HG03565 (cell line): ENCODE data around the gene WSB1.

Experiments
- ATAC-seq: cut with Tn5 transposase; IDR thresholded peaks from one replicate; pipeline ENCODE4 v1.9.1; 2021; ENCODE audit warnings: mild to moderate bottlenecking, moderate library complexity; ENCODE audit not compliant: unreplicated experiment

Gene WSB1

GRCh38 chr17:27353461-27354050 is 59.6 kb downstream of the WSB1 start:
- peak; percentile 73 for ATAC-seq

GRCh38 chr17:27354051-27354490 is 60.2 kb downstream of the WSB1 start:
- ATAC-seq = no peak

GRCh38 chr17:27354491-27355081 is 60.7 kb downstream of the WSB1 start:
- no peak for ATAC-seq

GRCh38 chr17:27355419-27355818 is 61.5 kb downstream of the WSB1 start:
- ATAC-seq = no peak

DNA sequence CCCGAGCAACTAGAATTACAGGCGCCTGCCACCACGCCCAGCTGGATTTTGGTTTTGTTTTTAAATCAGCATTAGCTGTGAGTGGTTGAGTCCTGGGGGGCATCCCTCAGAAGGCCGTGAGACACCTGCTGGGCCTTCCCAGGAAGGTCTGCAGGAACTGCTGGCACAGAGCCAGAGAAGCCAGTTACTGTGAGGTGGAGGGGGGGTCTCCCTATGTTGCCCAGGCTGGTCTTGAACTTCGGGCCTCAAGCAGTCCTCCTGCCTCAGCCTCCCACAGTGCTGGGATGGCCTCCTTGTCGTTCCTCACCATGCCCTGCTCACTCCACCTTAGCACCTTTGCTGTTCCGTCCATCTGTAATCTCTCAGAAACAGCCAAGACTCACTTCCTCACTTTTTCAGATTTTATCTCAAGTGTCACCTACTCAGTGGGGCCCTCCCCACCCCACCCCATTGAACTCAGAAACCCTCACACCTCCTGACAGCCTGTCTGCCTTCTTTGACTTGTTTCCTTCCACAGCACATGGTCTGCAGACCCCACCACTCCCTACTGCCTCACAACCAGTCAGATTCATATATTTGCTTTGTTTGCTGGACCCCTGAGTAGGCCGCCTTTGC is 62.3 kb downstream of the WSB1 start:
- ATAC-seq = no peak

DNA sequence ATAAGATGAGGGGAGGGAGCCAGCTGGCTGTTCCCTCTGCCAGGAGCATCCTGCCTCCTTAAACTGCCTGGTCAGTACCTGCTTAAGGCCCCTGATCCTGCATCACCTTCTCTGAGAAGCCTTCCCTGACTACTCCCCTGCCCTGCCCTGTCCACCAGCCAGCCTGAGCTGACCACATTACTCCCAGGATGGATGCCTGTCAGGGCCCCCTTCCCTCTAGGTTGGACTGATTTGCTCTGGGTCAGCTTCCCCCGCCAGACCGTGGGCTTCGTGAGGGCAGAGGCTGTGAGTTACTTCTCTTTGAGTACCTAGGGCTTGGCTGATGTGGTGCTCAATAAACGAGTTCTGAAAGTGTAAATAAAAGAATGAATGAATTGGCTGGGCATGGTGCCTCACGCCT is 63.3 kb downstream of the WSB1 start:
- ATAC-seq = no peak

GRCh38 chr17:27360507-27360906 is 66.6 kb downstream of the WSB1 start:
- no peak for ATAC-seq

DNA sequence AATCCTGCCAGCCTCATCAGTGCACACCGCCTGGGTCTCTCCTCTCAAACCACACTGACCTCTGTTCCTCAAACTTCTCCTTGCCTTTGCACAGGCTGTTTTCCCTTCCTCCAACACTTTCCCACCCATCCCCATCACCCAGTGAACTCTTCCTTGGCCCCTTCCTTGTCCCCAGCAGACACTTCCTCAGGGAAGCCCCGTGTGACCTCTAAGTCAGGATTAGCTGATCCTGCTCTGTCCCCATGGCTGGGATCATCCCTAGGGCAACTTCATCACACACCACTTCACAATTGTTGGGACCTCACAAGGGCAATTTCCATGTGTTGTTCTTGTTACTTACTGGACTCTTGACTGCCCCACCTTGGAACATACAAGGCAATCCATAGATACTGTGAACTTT is 67.8 kb downstream of the WSB1 start:
- no peak for ATAC-seq

DNA sequence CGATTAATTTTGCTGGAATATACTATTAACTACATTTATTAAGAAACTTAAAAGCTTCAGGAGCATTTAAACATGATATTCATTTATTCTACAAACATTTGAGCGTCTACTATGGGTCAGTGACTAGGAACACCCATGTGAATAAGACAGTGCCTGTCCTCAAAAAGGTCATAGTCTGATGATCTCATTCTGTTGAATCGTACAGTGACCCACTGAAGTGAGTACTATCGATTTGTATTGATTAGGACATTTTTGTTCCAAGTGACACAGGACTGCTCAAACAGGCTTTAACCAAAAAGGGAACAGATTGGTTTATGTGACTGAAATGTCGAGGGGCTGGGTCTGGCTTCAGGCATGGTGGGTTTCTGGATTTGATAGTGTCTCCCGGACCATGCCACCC is 68.6 kb downstream of the WSB1 start:
- no peak for ATAC-seq

- no peak for ATAC-seq
These were observed 69.0 kb downstream of the WSB1 start for GRCh38 chr17:27362909-27363308.

GRCh38 chr17:27363326-27363725 is 69.4 kb downstream of the WSB1 start:
- no peak for ATAC-seq
